ENCODE data around the gene HLCS. TPM values are rescaled to one million over a fixed set of nuclear protein-coding genes. Genes with fewer than 3 reads are reported as not detected.

HLCS gene
- total RNA-seq, 1 experiment from 2014 or later: 12.7 TPM

GRCh38 chr21:36834192-36834591 lies 132.3 kb downstream of the HLCS start:
- H3K23me2 ChIP-seq (ENCODE audit: insufficient read length, low read depth, low read length, poor library complexity, severe bottlenecking): no peaks in the 10 kb centered on the region
- no peak overlapping the region; a peak in 1 of 7 replicates for H3K27ac Mint-ChIP-seq
- H3K36me3 Mint-ChIP-seq (ENCODE audit: insufficient read depth in 1 of 3, low read depth in 3 of 3): no peaks in the 10 kb centered on the region
- H2AK5ac ChIP-seq (ENCODE audit: insufficient read length, low read length): no peak overlapping the region
- no peak overlapping the region for H3K27ac ChIP-seq (ENCODE audit: insufficient read length, low read depth, low read length)
- H3K18ac ChIP-seq (ENCODE audit: insufficient read length, low read depth, low read length): no peak overlapping the region
- no peak overlapping the region for H3K4me2 ChIP-seq (ENCODE audit: insufficient read depth, insufficient read length, low read length)
- H4K91ac ChIP-seq (ENCODE audit: insufficient read length, low read depth, low read length): no peak overlapping the region
- DNase-seq: no peak
- no peak overlapping the region for H2BK12ac ChIP-seq (ENCODE audit: insufficient read length, low read depth, low read length)
- no peaks in the 10 kb centered on the region for H3K27me3 Mint-ChIP-seq (ENCODE audit: low read depth)
- H3K4me1 Mint-ChIP-seq: 0 out of 4 replicates have a peak, but pooled peaks cover 0 to 4% of the 10 kb centered on the region in 2 experiments
- no peak overlapping the region for H3K56ac ChIP-seq (ENCODE audit: insufficient read length, low read depth, low read length)
- H4K8ac ChIP-seq (replicated peaks; ENCODE audit: insufficient read length, low read depth, low read length): no peak overlapping the region
- no peak overlapping the region for H3K9ac ChIP-seq (ENCODE audit: extremely low read depth, insufficient read length, low read length)
- TF ChIP-seq CTCF (conservative IDR thresholded peaks at IDR 0.05): no peak
- H3K4me3 Mint-ChIP-seq: no peak overlapping the region
- no peaks in the 10 kb centered on the region for H3K79me2 ChIP-seq (ENCODE audit: insufficient read depth, low read length)
- no peaks in the 10 kb centered on the region for H3K79me1 ChIP-seq (ENCODE audit: insufficient read depth, low read depth, low read length, poor library complexity, severe bottlenecking)
- H2BK15ac ChIP-seq (ENCODE audit: low read depth, low read length): no peak overlapping the region
- H3K27me3 ChIP-seq (ENCODE audit: insufficient read depth, low read length): no peaks in the 10 kb centered on the region
- H2BK20ac ChIP-seq (ENCODE audit: low read depth, low read length, poor library complexity, severe bottlenecking): no peak overlapping the region
- H3T11ph ChIP-seq (ENCODE audit: low read length): no peak overlapping the region
- H4K5ac ChIP-seq (ENCODE audit: insufficient read length, low read depth, low read length): no peak overlapping the region
- H2BK5ac ChIP-seq (ENCODE audit: insufficient read length, low read length): no peak overlapping the region
- no CpG with 5 or more reads among the region's 4 CpGs for WGBS (ENCODE audit: extremely low coverage, insufficient read length, low lambda C conversion rate)
- H2AFZ ChIP-seq (ENCODE audit: low read length): no peak overlapping the region
- no peak overlapping the region for H2BK120ac ChIP-seq (ENCODE audit: low read depth, low read length, poor library complexity, severe bottlenecking)
- no peak overlapping the region for H3K23ac ChIP-seq (ENCODE audit: insufficient read length, low read depth, low read length)
- no peaks in the 10 kb centered on the region for H3K9me3 Mint-ChIP-seq
- no peak overlapping the region for H3K4ac ChIP-seq (ENCODE audit: low read depth, low read length)
- H3K9me3 ChIP-seq (ENCODE audit: control insufficient read depth, low read depth, low read length): no peaks in the 10 kb centered on the region
- H3K14ac ChIP-seq (ENCODE audit: insufficient read depth, low read length): no peak overlapping the region
- H4K20me1 ChIP-seq (ENCODE audit: control insufficient read depth, insufficient read depth, insufficient read length): no peaks in the 10 kb centered on the region
- no peaks in the 10 kb centered on the region for H3K4me1 ChIP-seq (ENCODE audit: insufficient read depth, low read length)

Data from H9 (cell line).